GM23248 (cell line): ENCODE measurements around the gene S100A13.

Experiments
- EZH2 ChIP-seq: fragments of 200-600 bp; sonication (generic); IDR thresholded peaks from 2 replicates; pipeline ENCODE4 v1.6.1; 2018; ENCODE audit warnings: antibody characterized with exemption, mild to moderate bottlenecking; ENCODE audit not compliant: insufficient read depth, poor library complexity, severe bottlenecking
- EZH2phosphoT487 ChIP-seq: fragments of 200-600 bp; sonication (generic); IDR thresholded peaks from 2 replicates; pipeline ENCODE4 v1.6.1; 2018; ENCODE audit warnings: antibody characterized with exemption, moderate library complexity, mild to moderate bottlenecking, low read depth; ENCODE audit not compliant: insufficient read depth

DNA sequence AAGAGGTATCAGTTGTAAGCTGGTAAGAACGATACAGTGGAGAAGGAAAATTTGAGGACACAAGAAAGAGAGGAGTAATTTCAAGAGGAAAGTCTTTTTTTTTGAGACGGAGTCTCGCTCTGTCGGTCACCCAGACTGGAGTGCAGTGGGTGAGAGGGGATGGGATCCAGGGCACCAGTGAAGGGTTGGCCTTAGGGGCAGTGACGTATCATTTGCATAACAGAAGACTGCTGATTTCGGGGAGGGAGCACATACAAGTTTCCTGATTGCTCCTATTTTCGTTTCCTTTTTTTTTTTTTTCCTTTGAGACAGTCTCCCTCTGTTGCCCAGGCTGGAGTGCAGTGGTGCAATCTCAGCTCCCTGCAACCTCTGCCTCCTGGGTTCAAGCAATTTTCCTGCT is 4.2 kb downstream of the S100A13 start:
- TF ChIP-seq EZH2 = no peak
- no peak for TF ChIP-seq EZH2phosphoT487
